ENCODE measurements around the gene LRRC8C. TPM values are rescaled to one million over a fixed set of nuclear protein-coding genes. Genes with fewer than 3 reads are reported as not detected.
A peak's percentile ranks its signal among the peaks of the same experiment; 100 is the strongest.

LRRC8C gene
- total and polyA plus RNA-seq, 2 of the 8 experiments (the other 6 are each of a cell fraction or from before 2014, with no cell fraction given): 1.1 to 2.1 TPM

DNA sequence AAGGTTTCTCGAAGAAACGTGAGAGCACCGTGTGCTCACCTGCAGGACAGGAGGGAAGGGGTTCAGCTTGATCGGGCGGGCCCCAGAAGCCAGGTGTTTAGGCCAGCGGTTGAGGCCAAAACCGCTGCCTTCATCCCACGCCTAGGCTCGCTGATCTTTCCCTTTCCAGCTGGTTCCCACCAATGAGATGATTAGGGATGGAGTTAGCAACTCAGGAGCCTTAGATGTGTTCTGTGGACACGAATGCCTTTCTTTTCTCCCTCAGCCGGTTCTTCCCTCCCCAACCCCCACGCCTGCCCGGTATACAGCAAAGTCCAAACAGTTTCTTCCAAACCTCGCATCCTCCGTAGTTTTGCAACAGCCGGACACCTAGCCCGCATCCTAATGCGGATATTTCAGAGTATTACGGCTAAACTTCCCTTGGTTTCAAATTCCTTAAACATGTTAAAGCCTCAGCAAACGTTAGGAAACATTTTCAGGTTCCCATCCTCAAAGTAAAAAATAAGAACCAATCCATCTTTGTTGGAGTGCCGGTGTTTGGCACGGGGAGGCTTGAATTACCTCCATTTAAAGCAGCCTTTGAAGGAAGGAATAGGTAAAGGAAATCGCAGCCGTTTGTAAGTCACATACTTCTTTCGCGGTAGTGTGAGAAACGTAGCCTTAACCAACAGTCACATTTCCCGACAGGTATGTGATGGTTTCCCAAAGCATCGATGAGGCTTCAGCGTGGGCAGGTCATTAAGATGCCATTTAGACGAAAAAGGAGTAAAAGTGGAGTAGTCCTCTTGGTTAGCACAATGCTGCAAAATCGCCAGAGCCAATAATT is 1.1 kb downstream of the LRRC8C start:
- DNase-seq (ENCODE audit: low read depth in 1 of 2, low spot score in 2 of 2): no peak
- Histone ChIP-seq H3K79me2 (ENCODE audit: control insufficient read depth in 1 of 2, insufficient read depth in 2 of 2, low read length in 2 of 2) (no peaks in the 10 kb centered on the region), H2BK20ac (ENCODE audit: low read length) (no peak overlapping the region), H2BK15ac (ENCODE audit: low read length) (no peak overlapping the region), H2BK120ac (replicated peaks; ENCODE audit: low read depth, low read length) (no peak overlapping the region), H3K36me3 (ENCODE audit: control insufficient read depth in 2 of 4, insufficient read depth in 4 of 4, low read length in 3 of 4) (no peaks in the 10 kb centered on the region), H4K91ac (replicated peaks; ENCODE audit: insufficient read length, low read length) (no peak overlapping the region), H3K27me3 (replicated peaks in 1 of 4; ENCODE audit: control insufficient read depth in 3 of 4, extremely low read depth in 1 of 4, insufficient read depth in 3 of 4, low read length in 3 of 4) (peaks cover 0 to 23% (median 18%) of the 10 kb centered on the region in 4 experiments; a peak in 5 of 7 replicates), H4K5ac (ENCODE audit: insufficient read length, low read depth, low read length) (no peak overlapping the region), H3K27ac (ENCODE audit: low read depth, low read length) (no peak overlapping the region), H2AFZ (ENCODE audit: low read length) (peak overlapping the region; percentile 59; the same call in 1 of the 2 replicates), H4K8ac (ENCODE audit: extremely low read depth, insufficient read depth, low read length) (no peak overlapping the region), H3K9me3 (ENCODE audit: insufficient read depth in 2 of 2, low read depth in 1 of 2, low read length in 1 of 2) (no peaks in the 10 kb centered on the region), H3K4ac (replicated peaks; ENCODE audit: insufficient read length, low read depth, low read length) (no peak overlapping the region), H3K56ac (replicated peaks; ENCODE audit: insufficient read length, low read depth, low read length) (no peak overlapping the region), H3K79me1 (ENCODE audit: low read depth, low read length) (no peaks in the 10 kb centered on the region), H3K4me1 (replicated peaks in 1 of 4; ENCODE audit: control insufficient read depth in 3 of 4, insufficient read depth in 4 of 4, low read length in 3 of 4) (peaks cover 0 to 10% (median 7%) of the 10 kb centered on the region in 4 experiments; a peak in 5 of 7 replicates), H3K9ac (replicated peaks in 1 of 4; ENCODE audit: extremely low read depth in 1 of 4, low read depth in 3 of 4, low read length in 3 of 4) (peak overlapping the region in 1 of 4 experiments; percentile 81; a peak in 2 of 7 replicates), H3K14ac (ENCODE audit: insufficient read length) (no peak overlapping the region), H3K23me2 (ENCODE audit: low read depth, low read length) (peaks cover 18% of the 10 kb centered on the region), H3K18ac (ENCODE audit: extremely low read depth, low read length) (peak overlapping the region; percentile 68), H3K4me3 (ENCODE audit: extremely low read depth in 1 of 4, insufficient read depth in 2 of 4, low read depth in 3 of 4, low read length in 4 of 4) (peak overlapping the region; percentile 57 to 74 (median 72)), H2BK5ac (ENCODE audit: low read depth, low read length) (no peak overlapping the region), H2AK5ac (ENCODE audit: low read depth, low read length) (no peak overlapping the region), H3K23ac (ENCODE audit: insufficient read length) (no peak overlapping the region), H4K20me1 (replicated peaks in 1 of 2; ENCODE audit: control insufficient read depth in 1 of 2, insufficient read depth in 2 of 2, low read length in 2 of 2) (no peaks in the 10 kb centered on the region), H2BK12ac (ENCODE audit: low read depth, low read length) (no peak overlapping the region), H3K4me2 (ENCODE audit: insufficient read depth in 1 of 2, low read depth in 2 of 2, low read length in 2 of 2) (peak overlapping the region; percentile 85 to 88)
- CTCF ChIA-PET (ENCODE audit: partially characterized antibody): interaction anchor here (0.5 to 9.7 kb wide), 4 partner anchors 11 to 330 kb away, joined by 3 to 101 read pairs (median 6); no protein-coding TSS in a partner anchor
- POLR2A ChIA-PET (ENCODE audit: partially characterized antibody): no interaction called here
- 7% methylated on average over 28 of the region's 32 CpGs; no CpG with 5 or more reads in 1 of the 2 experiments for WGBS, 2 experiments (ENCODE audit: extremely low coverage in 1 of 2, insufficient coverage in 1 of 2, insufficient read length in 1 of 2, insufficient replicate concordance in 2 of 2, low coverage in 1 of 2, low lambda C conversion rate in 2 of 2, missing lambda C conversion rate in 1 of 2)
- peak; percentile 24 for FAIRE-seq
- no peak for TF ChIP-seq CBX5 (IDR thresholded peaks at IDR 0.05; ENCODE audit: low read depth, low read length)
- TF ChIP-seq TCF12 (IDR thresholded peaks at IDR 0.05; ENCODE audit: low read depth, low read length): 0 out of 2 replicates have a peak, but pooled peaks have one; percentile 8
- 0 out of 2 replicates have a peak, but pooled peaks have one; percentile 41 for TF ChIP-seq CHD2 (IDR thresholded peaks at IDR 0.05; ENCODE audit: low read length)
- peak; percentile 62; the same call in 1 of the 2 replicates for TF ChIP-seq SUZ12 (IDR thresholded peaks at IDR 0.05; ENCODE audit: low read length)
- TF ChIP-seq EGR1 (IDR thresholded peaks at IDR 0.05; ENCODE audit: borderline replicate concordance, low read depth, low read length): no peak

Measured in H1 (cell line).